DND-41 (cell line): ENCODE data around the gene KRT73.

Experiments
- CTCF ChIP-seq: IDR thresholded peaks from 2 replicates; pipeline ENCODE4 v1.5.1; 2012; ENCODE audit warnings: borderline replicate concordance, low read length, moderate library complexity, mild to moderate bottlenecking; ENCODE audit not compliant: poor library complexity, severe bottlenecking; ENCODE audit errors: extremely low read depth
- EZH2 ChIP-seq: IDR thresholded peaks from 3 replicates; pipeline ENCODE4 v1.6.1; 2012; ENCODE audit warnings: borderline replicate concordance, low read depth, mild to moderate bottlenecking, moderate library complexity, low read length, inconsistent platforms; ENCODE audit not compliant: severe bottlenecking

GRCh38 chr12:52606581-52607218 lies 11.7 kb downstream of the KRT73 start:
- TF ChIP-seq CTCF (no peak), EZH2 (no peak)
